Germinal center (tissue), 1 donor: ENCODE data around the gene LFNG.
"Not testable (repeated sequence)": the region's sequence is repeated elsewhere in the genome, so short reads cannot be mapped to it uniquely, and the experiment has no call there.

Experiments used
- DNase-seq: peaks from one replicate; pipeline ENCODE4 v3.0.0; 2012; ENCODE audit warnings: mixed read lengths, low spot score

The LFNG gene

GRCh38 chr7:2529161-2530070, 9.8 kb downstream of the LFNG start:
- peak; percentile 87 for DNase-seq

GRCh38 chr7:2530071-2530987, 10.8 kb downstream of the LFNG start:
- DNase-seq = peak; percentile 65

- DNase-seq = not testable (repeated sequence)
These were observed 11.6 kb downstream of the LFNG start for GRCh38 chr7:2530994-2531795.

- DNase-seq = not testable (repeated sequence)
These were observed 12.2 kb downstream of the LFNG start for GRCh38 chr7:2531796-2532110.

GRCh38 chr7:2532199-2532772, 12.7 kb downstream of the LFNG start:
- DNase-seq = not testable (repeated sequence)

- not testable (repeated sequence) for DNase-seq
These were observed 13.2 kb downstream of the LFNG start for GRCh38 chr7:2532816-2533215.

GRCh38 chr7:2533566-2533965, 14.0 kb downstream of the LFNG start:
- DNase-seq = not testable (repeated sequence)

- not testable (repeated sequence) for DNase-seq
These were observed 14.6 kb downstream of the LFNG start for GRCh38 chr7:2534214-2534613.

- DNase-seq = not testable (repeated sequence)
These were observed 16.5 kb downstream of the LFNG start for GRCh38 chr7:2535872-2536627.

- no peak for DNase-seq
These were observed 18.6 kb downstream of the LFNG start for GRCh38 chr7:2537981-2538851.

GRCh38 chr7:2539031-2539911, 19.7 kb downstream of the LFNG start:
- DNase-seq = no peak

- DNase-seq = no peak
These were observed 20.6 kb downstream of the LFNG start for GRCh38 chr7:2540133-2540532.

GRCh38 chr7:2540641-2541051, 21.1 kb downstream of the LFNG start:
- no peak for DNase-seq

GRCh38 chr7:2541291-2542010, 21.9 kb downstream of the LFNG start:
- no peak for DNase-seq

- DNase-seq = no peak
These were observed 22.7 kb downstream of the LFNG start for GRCh38 chr7:2542011-2542915.

GRCh38 chr7:2542916-2543871, 23.6 kb downstream of the LFNG start:
- no peak for DNase-seq
